Heart right ventricle (tissue), 16 donors: Measurements from ENCODE around the gene SLIT3. TPM values are rescaled to one million over a fixed set of nuclear protein-coding genes. Genes with fewer than 3 reads are reported as not detected.
A peak's percentile ranks its signal among the peaks of the same experiment; 100 is the strongest.

Experiments used
- ATAC-seq, 8 donors: fragments of 200-7000 bp; cut with Tn5 transposase; one replicate each; pipeline ENCODE4 v1.9.1; 2020; ENCODE audit warnings: mild to moderate bottlenecking in 8 of 8, moderate library complexity in 8 of 8, moderate number of reproducible peaks in 1 of 8
- DNase-seq, 2 donors: peaks; one replicate each; pipeline ENCODE4 v3.0.0-alpha.2; 2020
- H3K27ac ChIP-seq, 10 donors: fragments of 200-600 bp; sonication (generic) in 2 of 10; one replicate each; pipeline versions ENCODE4 v1.5.0 to v1.8.0; 2020 to 2022; ENCODE audit warnings: mild to moderate bottlenecking in 3 of 10
- H3K27me3 ChIP-seq, 7 donors: fragments of 200-600 bp; one replicate each; pipeline ENCODE4 v1.8.0; 2021 to 2022; ENCODE audit warnings: mild to moderate bottlenecking in 2 of 7
- H3K36me3 ChIP-seq, 9 donors: fragments of 200-600 bp; sonication (generic) in 1 of 9; one replicate each; pipeline versions ENCODE4 v1.5.0 to v1.8.0; 2020 to 2022; ENCODE audit warnings: mild to moderate bottlenecking in 2 of 9
- H3K4me1 ChIP-seq, 9 donors: fragments of 200-600 bp; sonication (generic) in 1 of 9; one replicate each; pipeline versions ENCODE4 v1.5.0 to v1.8.0; 2020 to 2022; ENCODE audit warnings: mild to moderate bottlenecking in 4 of 9
- H3K4me3 ChIP-seq, 10 donors: fragments of 200-600 bp; sonication (generic) in 2 of 10; one replicate each; pipeline versions ENCODE4 v1.5.0 to v1.8.0; 2020 to 2022; ENCODE audit warnings: mild to moderate bottlenecking in 7 of 10, moderate library complexity in 2 of 10
- H3K9me3 ChIP-seq, 11 donors: fragments of 200-600 bp in 10 of 11; sonication (generic) in 2 of 11; one replicate each; pipeline versions ENCODE4 v1.5.0 to v1.8.0; 2013 to 2022; ENCODE audit warnings: mild to moderate bottlenecking in 2 of 11, control low read depth in 1 of 11, moderate library complexity in 1 of 11
- WGBS, 2 donors: extraction: QIAGEN DNeasy Blood & Tissue Kit; methylation state at CpG; one replicate each; pipeline ENCODE4 v1.1.7; 2013; ENCODE audit warnings: inconsistent platforms in 1 of 2; 5-methylcytosine and 5-hydroxymethylcytosine counted together
- intact Hi-C, 10 donors: fragments of 100-400 bp; cut with DNase I; formaldehyde crosslinking; loops; one replicate each; pipeline versions ENCODE4 v1.11.1 to v1.14.2; 2022
- polyA plus RNA-seq, 2 donors: library from polyadenylated mRNA; stranded (reverse); fragments of 200-250 nt; gene quantifications; one replicate each; pipeline ENCODE4 v1.2.3, GENCODE V29; 2013
- total RNA-seq, 10 donors: library from RNA; stranded (reverse); fragmentation: NEBNext Ultra II Directional in 3 of 10; extraction: Animal tissue kit (Norgen Biotek cat#: 25700) in 3 of 10; gene quantifications; one replicate each; pipeline versions ENCODE4 v1.2.1 to v1.2.4, GENCODE V29; 2021 to 2023
- TF ChIP-seq, protein P1 (sequence below), 9 donors: fragments of 200-600 bp; sonication (generic) in 2 of 9; IDR thresholded peaks; one replicate each; pipeline versions ENCODE4 v1.5.0 to v1.8.0; 2021 to 2022; ENCODE audit warnings: antibody characterized with exemption in 9 of 9, mild to moderate bottlenecking in 5 of 9, moderate library complexity in 1 of 9
- donor health status: Arrhythmogenic right ventricular cardiomyopathy.
- donor health status: ischemic (EF 13 %, LVEDD 7.1; RV severe dilation, severe dysfunction).
- donor health status: healthy with polysubstance abuse.
- donor health status: DM: no; HTN: yes; CAD: no.
- donor health status: DM: no; HTN: no; CAD: no.
- donor health status: ischemic (EF 25% LVEDD 6.9; RV normal size, moderate dysfunction).
- donor health status: ischemic (EF 25% LVEDD 5.7; RV mildly dilated, moderate dysfunction).
- donor health status: healthy.
- donor health status: DM: yes; HTN: yes; CAD: no.
- donor health status: Ischemic cardiomyopathy.
- donor health status: ischemic (EF 35%, LVEDD 5.7; RV mildly dilated, moderate dysfunction).
- donor health status: nonischemic (EF 11% LVEDD 7.7; RV severe dilation, severe dysfunction).
- donor health status: DM: yes; HTN: yes; CAD: no.
- donor health status: PGD.
- donor health status: ischemic (EF 29% LVEDD 5.4; RV normal size, mild dysfunction).
- donor health status: nonischemic (EF 23%, LVEDD 6.1; RV moderate dilation, normal function).

The SLIT3 gene
- total and polyA plus RNA-seq, 12 donors, result 2.0 to 29.2 (median 12.1) TPM

GRCh38 chr5:168713051-168713450 lies 587.9 kb downstream of the SLIT3 start:
- Histone ChIP-seq H3K36me3 (no peaks in the 10 kb centered on the region), H3K27me3 (no peaks in the 10 kb centered on the region), H3K4me1 (peaks cover 0 to 10% (median 0%) of the 10 kb centered on the region in 9 donors), H3K27ac (no peak overlapping the region), H3K9me3 (no peaks in the 10 kb centered on the region), H3K4me3 (no peak overlapping the region)
- TF ChIP-seq, protein P1, sequence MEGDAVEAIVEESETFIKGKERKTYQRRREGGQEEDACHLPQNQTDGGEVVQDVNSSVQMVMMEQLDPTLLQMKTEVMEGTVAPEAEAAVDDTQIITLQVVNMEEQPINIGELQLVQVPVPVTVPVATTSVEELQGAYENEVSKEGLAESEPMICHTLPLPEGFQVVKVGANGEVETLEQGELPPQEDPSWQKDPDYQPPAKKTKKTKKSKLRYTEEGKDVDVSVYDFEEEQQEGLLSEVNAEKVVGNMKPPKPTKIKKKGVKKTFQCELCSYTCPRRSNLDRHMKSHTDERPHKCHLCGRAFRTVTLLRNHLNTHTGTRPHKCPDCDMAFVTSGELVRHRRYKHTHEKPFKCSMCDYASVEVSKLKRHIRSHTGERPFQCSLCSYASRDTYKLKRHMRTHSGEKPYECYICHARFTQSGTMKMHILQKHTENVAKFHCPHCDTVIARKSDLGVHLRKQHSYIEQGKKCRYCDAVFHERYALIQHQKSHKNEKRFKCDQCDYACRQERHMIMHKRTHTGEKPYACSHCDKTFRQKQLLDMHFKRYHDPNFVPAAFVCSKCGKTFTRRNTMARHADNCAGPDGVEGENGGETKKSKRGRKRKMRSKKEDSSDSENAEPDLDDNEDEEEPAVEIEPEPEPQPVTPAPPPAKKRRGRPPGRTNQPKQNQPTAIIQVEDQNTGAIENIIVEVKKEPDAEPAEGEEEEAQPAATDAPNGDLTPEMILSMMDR (IDR thresholded peaks at IDR 0.05), result no peak
- ATAC-seq (no peak), DNase-seq (no peak)
- WGBS, 2 donors, result 81 to 82% methylated on average over 10 of the region's 10 CpGs
- intact Hi-C loops, result no loop called here

GRCh38 chr5:168712280-168712924 lies 588.5 kb downstream of the SLIT3 start:
- DNase-seq, result peak in 1 of 2 donors; percentile 32
- peak; percentile 14 to 92 (median 79) for ATAC-seq
- no peaks in the 10 kb centered on the region for H3K27me3 ChIP-seq
- H3K4me1 ChIP-seq, result peaks cover 0 to 10% (median 0%) of the 10 kb centered on the region in 9 donors
- TF ChIP-seq, protein P1 (IDR thresholded peaks at IDR 0.05), result no peak
- no peaks in the 10 kb centered on the region for H3K9me3 ChIP-seq
- H3K4me3 ChIP-seq, result no peak overlapping the region
- intact Hi-C loops, result no loop called here
- no peaks in the 10 kb centered on the region for H3K36me3 ChIP-seq
- peak overlapping the region in 3 of 10 donors; percentile 20 to 39 (median 31) for H3K27ac ChIP-seq
- 62 to 69% methylated on average over 11 of the region's 11 CpGs for WGBS, 2 donors

DNA sequence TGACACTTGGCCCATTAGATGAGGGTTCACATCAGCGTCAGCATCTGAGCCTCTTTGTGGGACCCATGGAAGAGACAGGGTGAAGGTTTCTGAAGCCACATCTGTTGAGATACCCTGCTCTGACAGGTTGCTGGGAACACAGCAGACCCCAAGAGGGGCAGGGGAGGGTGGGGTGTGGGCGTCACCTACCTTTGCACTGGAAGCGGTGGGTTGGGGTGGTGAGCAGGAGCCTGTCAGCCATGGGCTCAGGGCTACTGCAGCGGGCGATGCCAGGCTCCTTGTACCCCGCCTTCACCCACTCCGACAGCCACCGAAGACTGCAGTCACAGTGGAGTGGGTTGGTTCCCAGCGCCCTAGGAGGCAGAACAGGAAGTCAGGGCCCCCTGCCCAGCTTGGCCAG lies 590.2 kb downstream of the SLIT3 start:
- TF ChIP-seq, protein P1 (IDR thresholded peaks at IDR 0.05), result no peak
- no peaks in the 10 kb centered on the region for H3K36me3 ChIP-seq
- H3K27ac ChIP-seq, result no peak overlapping the region
- peaks cover 0 to 10% (median 0%) of the 10 kb centered on the region in 9 donors for H3K4me1 ChIP-seq
- no peak for ATAC-seq
- 94 to 95% methylated on average over 9 of the region's 9 CpGs for WGBS, 2 donors
- H3K9me3 ChIP-seq, result no peaks in the 10 kb centered on the region
- H3K4me3 ChIP-seq, result no peak overlapping the region
- intact Hi-C loops, result no loop called here
- DNase-seq, result no peak
- no peaks in the 10 kb centered on the region for H3K27me3 ChIP-seq

- intact Hi-C loops, result loop anchor here (5.0 to 10.0 kb wide), 5 partner anchors 177 to 597 kb away; partner anchors contain the start of gene SLIT3 (in 1 of the 10)
- Histone ChIP-seq H3K27ac (no peak overlapping the region), H3K9me3 (no peaks in the 10 kb centered on the region), H3K4me3 (no peak overlapping the region), H3K4me1 (peaks cover 0 to 9% (median 0%) of the 10 kb centered on the region in 9 donors), H3K27me3 (no peaks in the 10 kb centered on the region), H3K36me3 (no peaks in the 10 kb centered on the region)
- ATAC-seq (no peak), DNase-seq (no peak)
- TF ChIP-seq, protein P1 (IDR thresholded peaks at IDR 0.05), result no peak
- WGBS, 2 donors, result 89 to 91% methylated on average over 15 of the region's 15 CpGs
Observed at GRCh38 chr5:168707716-168708695, 592.9 kb downstream of the SLIT3 start.
